DMS 273 (cell line): ENCODE data around the gene MAGI1.
"Not testable (repeated sequence)": the region's sequence is repeated elsewhere in the genome, so short reads cannot be mapped to it uniquely, and the experiment has no call there.

Experiments used
- DNase-seq: peaks from one replicate; lab custom pipeline; 2025; ENCODE audit not compliant: unreplicated experiment; lab: John Stamatoyannopoulos, UW

MAGI1 gene

GRCh38 chr3:65880350-65880749, 158.4 kb downstream of the MAGI1 start:
- DNase-seq, result no peak

GRCh38 chr3:65879372-65879771, 159.3 kb downstream of the MAGI1 start:
- DNase-seq, result no peak

GRCh38 chr3:65878831-65879230, 159.9 kb downstream of the MAGI1 start:
- DNase-seq, result no peak

DNA sequence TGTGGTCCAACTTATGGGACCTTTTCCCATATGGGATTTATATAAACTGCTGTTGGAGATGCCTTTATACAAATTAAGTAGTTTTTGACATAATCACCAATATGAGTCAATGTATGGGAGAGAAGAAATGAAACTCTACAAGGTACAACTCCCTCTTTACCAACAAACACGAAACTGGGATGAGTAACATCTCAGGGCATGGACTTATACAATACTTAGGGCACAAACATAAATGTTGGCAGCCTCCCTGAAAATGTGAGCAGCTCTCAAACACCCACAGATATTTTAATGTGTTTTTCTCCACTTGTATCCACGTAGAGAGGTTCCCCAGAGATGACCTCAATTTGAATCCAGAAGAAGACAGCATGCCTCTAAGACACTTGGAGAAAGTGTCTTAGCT, 161.6 kb downstream of the MAGI1 start:
- no peak for DNase-seq

DNA sequence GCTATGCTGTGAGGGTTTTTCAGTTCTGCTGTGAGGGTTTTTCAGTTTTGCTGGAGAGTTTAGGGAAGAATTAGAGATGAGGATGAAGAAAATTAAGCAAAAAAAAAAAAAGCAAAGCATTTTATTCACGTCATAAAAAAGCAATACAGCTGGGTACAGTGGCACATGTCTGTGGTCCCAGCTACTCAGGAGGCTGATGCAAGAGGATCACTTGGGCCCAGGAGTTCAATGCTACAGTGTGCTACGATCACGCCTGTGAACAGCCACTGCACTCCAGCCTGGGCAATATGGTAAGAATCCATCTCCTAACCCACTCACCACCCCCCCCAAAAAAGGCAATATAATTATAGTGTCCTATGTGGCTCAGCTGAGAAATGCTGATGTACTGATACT, 162.7 kb downstream of the MAGI1 start:
- no peak for DNase-seq

DNA sequence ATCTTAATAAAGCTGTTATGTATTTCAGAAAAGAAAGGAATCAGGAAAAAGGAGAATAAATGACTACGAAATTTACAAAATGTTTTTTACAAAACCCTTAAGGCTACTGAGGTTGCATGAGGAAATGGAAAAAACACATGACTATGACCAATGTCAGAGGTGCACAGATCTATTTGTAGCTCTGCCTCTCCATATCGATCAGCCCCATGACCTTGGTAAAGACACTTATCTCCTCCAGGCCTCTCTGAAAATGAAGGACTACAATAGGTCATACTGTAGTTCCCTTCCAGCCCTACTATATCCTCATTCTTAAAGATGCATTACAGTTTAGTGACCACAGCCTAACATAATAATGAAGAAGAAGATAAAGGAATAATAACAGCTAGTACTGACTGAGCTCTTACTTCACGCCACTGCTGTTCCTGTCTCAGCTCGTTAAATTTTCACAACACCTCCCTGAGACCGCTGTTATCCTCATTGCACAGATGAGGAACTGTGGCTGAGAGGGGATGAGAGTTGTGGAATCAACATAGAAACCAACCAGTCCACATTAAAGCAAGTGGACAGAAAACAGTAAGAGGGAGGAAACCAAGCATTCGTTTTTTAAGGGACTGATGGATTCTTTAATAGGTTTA, 163.2 kb downstream of the MAGI1 start:
- no peak for DNase-seq

DNA sequence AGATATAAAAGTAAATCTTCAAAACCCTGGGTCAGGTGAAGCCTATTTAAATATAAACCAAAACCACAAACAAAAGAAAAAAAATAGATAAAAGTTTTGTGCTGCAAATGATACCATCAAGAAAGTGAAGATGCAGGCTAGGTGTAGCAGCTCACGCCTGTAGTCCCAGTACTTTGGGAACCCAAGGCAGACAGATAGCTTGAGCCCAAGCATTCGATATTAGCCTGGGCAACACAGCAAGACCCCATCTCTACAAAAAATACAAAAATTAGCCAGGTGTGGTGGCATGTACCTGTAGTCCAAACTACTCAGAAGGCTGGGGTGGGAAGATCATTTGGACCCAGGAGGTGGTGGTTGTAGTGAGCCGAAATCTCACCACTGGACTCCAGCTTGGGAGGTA, 164.8 kb downstream of the MAGI1 start:
- no peak for DNase-seq

DNA sequence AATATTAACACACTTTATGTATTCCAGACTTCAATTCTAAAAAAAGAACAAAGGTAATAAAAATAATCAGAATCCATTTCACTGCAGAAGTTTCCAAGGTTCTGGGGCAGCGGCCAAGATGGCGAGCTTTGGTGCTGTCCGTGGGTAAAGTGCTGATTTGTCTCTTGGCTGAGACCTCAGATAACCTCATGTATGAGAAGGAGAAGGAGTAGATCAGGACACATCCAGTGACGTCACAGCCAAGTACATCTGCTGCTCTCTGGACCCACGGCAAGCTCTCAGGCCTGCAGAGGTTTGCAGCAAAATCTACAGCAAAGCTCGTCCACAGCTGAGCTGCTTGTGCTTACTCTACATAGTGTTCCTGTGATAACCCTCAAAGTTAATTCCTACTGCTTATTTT, 165.7 kb downstream of the MAGI1 start:
- peak; percentile 64 for DNase-seq

GRCh38 chr3:65871305-65872141, 167.2 kb downstream of the MAGI1 start:
- DNase-seq, result peak; percentile 85

DNA sequence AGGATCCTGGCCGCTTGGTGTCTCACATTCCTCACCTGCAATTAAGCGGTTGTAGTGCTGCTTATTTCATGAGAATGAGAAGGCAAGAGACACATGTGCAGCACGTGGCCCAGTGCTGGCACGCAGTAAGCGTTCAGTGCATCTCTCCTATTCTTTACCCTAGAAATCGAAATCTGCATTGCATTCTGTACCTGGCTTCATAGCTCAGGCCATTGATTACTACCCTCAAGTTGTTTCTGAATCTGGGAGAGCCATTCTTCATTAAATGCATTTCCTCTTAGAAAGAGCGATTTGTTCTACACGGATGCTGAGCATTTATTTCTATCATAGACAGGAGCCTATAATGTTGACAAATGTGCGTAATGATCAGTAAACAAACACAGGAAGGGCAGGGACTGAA, 168.9 kb downstream of the MAGI1 start:
- no peak for DNase-seq

- peak; percentile 70 for DNase-seq
Measured at GRCh38 chr3:65867463-65868210, 171.1 kb downstream of the MAGI1 start.

GRCh38 chr3:65864357-65864904, 174.3 kb downstream of the MAGI1 start:
- DNase-seq, result no peak

DNA sequence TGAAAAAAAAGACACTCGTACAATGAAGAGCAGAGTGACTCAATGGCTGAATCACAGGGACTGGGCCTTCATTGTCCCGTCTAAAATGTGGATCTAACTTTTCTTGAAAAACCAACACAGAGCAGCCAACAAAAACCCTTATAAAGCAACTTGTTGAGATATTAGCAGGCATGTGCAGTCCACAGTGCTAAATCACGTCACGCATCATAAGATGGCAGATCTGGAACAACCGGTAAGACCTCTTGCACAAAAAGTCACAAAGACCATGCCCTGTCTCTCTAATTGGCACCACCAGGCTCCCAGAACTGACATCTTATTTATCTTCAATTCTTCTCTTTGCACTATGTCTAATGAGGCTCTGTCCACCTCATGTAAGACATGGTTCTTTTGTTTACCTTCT, 177.0 kb downstream of the MAGI1 start:
- no peak for DNase-seq

- not testable (repeated sequence) for DNase-seq
Measured at GRCh38 chr3:65859612-65860011, 179.1 kb downstream of the MAGI1 start.

GRCh38 chr3:65858749-65859148, 180.0 kb downstream of the MAGI1 start:
- DNase-seq, result no peak

GRCh38 chr3:65857327-65857726, 181.4 kb downstream of the MAGI1 start:
- no peak for DNase-seq

DNA sequence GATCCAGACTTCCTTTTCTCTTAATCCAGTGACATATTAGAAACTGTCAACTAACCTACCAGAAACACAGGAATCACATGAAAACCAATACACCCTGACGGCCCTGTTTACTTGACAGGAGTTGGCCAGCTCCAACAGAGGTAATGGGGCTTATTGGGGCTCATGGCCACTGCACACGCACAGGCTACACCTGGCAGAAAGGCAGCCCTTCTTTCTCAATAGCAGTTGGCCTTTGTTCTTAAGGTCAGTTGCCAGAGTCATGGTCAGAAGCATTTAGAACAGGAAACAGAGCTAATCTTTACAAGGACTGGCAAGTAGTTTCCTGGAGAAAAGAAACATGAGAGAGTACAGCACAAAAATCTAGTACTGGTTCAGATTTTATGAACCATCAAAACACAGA, 181.8 kb downstream of the MAGI1 start:
- DNase-seq, result no peak

GRCh38 chr3:65855370-65856100, 183.2 kb downstream of the MAGI1 start:
- DNase-seq, result no peak

GRCh38 chr3:65854606-65855304, 184.0 kb downstream of the MAGI1 start:
- DNase-seq, result peak; percentile 43

GRCh38 chr3:65851827-65852226, 186.9 kb downstream of the MAGI1 start:
- no peak for DNase-seq
